Measurements from ENCODE around the gene TRPM3. TPM values are rescaled to one million over a fixed set of nuclear protein-coding genes. Genes with fewer than 3 reads are reported as not detected.

The TRPM3 gene
- total and polyA plus RNA-seq, 2 donors = 0.14 to 4.6 TPM

GRCh38 chr9:71115448-71115975 lies 5.9 kb downstream of the TRPM3 start:
- no peaks in the 10 kb centered on the region for H3K9me3 ChIP-seq (ENCODE audit: control insufficient read depth in 2 of 2, insufficient read depth in 1 of 2, low read length in 1 of 2)
- WGBS = 81% methylated on average over 3 of the region's 3 CpGs
- no peaks in the 10 kb centered on the region for H3K36me3 ChIP-seq (ENCODE audit: control insufficient read depth in 2 of 2, insufficient read depth in 2 of 2, low read length in 1 of 2)
- H3K27ac ChIP-seq (ENCODE audit: low read depth in 1 of 2, low read length in 1 of 2) = no peak overlapping the region
- no peak overlapping the region for H3K4me3 ChIP-seq (ENCODE audit: low read length in 2 of 2)
- no peak for DNase-seq (ENCODE audit: low read depth in 6 of 9, low spot score in 9 of 9)
- H3K4me1 ChIP-seq (ENCODE audit: control insufficient read depth in 2 of 2, insufficient read depth in 2 of 2, low read length in 2 of 2) = no peaks in the 10 kb centered on the region
- H3K27me3 ChIP-seq (ENCODE audit: control insufficient read depth in 2 of 2, insufficient read depth in 1 of 2, low read length in 1 of 2) = no peaks in the 10 kb centered on the region

- H3K4me1 ChIP-seq (ENCODE audit: control insufficient read depth in 2 of 2, insufficient read depth in 2 of 2, low read length in 2 of 2) = no peaks in the 10 kb centered on the region
- H3K36me3 ChIP-seq (ENCODE audit: control insufficient read depth in 2 of 2, insufficient read depth in 2 of 2, low read length in 1 of 2) = no peaks in the 10 kb centered on the region
- no peak for DNase-seq (ENCODE audit: low read depth in 6 of 9, low spot score in 9 of 9)
- no peaks in the 10 kb centered on the region for H3K27me3 ChIP-seq (ENCODE audit: control insufficient read depth in 2 of 2, insufficient read depth in 1 of 2, low read length in 1 of 2)
- no peak overlapping the region for H3K4me3 ChIP-seq (ENCODE audit: low read length in 2 of 2)
- H3K27ac ChIP-seq (ENCODE audit: low read depth in 1 of 2, low read length in 1 of 2) = no peak overlapping the region
- WGBS = 96% methylated on average over 1 of the region's 1 CpG
- no peaks in the 10 kb centered on the region for H3K9me3 ChIP-seq (ENCODE audit: control insufficient read depth in 2 of 2, insufficient read depth in 1 of 2, low read length in 1 of 2)
Measured at GRCh38 chr9:71112866-71113265, 8.6 kb downstream of the TRPM3 start.

GRCh38 chr9:71108937-71109336 lies 12.5 kb downstream of the TRPM3 start:
- Histone ChIP-seq H3K27ac (ENCODE audit: low read depth in 1 of 2, low read length in 1 of 2) (no peak overlapping the region), H3K4me1 (ENCODE audit: control insufficient read depth in 2 of 2, insufficient read depth in 2 of 2, low read length in 2 of 2) (no peaks in the 10 kb centered on the region), H3K27me3 (ENCODE audit: control insufficient read depth in 2 of 2, insufficient read depth in 1 of 2, low read length in 1 of 2) (no peaks in the 10 kb centered on the region), H3K4me3 (ENCODE audit: low read length in 2 of 2) (no peak overlapping the region), H3K9me3 (ENCODE audit: control insufficient read depth in 2 of 2, insufficient read depth in 1 of 2, low read length in 1 of 2) (no peaks in the 10 kb centered on the region), H3K36me3 (ENCODE audit: control insufficient read depth in 2 of 2, insufficient read depth in 2 of 2, low read length in 1 of 2) (no peaks in the 10 kb centered on the region)
- 81% methylated on average over 2 of the region's 2 CpGs for WGBS
- DNase-seq (ENCODE audit: low read depth in 6 of 9, low spot score in 9 of 9) = no peak

GRCh38 chr9:71106992-71107391 lies 14.4 kb downstream of the TRPM3 start:
- WGBS = 93% methylated on average over 5 of the region's 5 CpGs

GRCh38 chr9:71105192-71105591 lies 16.2 kb downstream of the TRPM3 start:
- no peak for DNase-seq (ENCODE audit: low read depth in 6 of 9, low spot score in 9 of 9)
- Histone ChIP-seq H3K36me3 (ENCODE audit: control insufficient read depth in 2 of 2, insufficient read depth in 2 of 2, low read length in 1 of 2) (no peaks in the 10 kb centered on the region), H3K27ac (ENCODE audit: low read depth in 1 of 2, low read length in 1 of 2) (no peak overlapping the region), H3K4me3 (ENCODE audit: low read length in 2 of 2) (no peak overlapping the region), H3K4me1 (ENCODE audit: control insufficient read depth in 2 of 2, insufficient read depth in 2 of 2, low read length in 2 of 2) (no peaks in the 10 kb centered on the region), H3K27me3 (ENCODE audit: control insufficient read depth in 2 of 2, insufficient read depth in 1 of 2, low read length in 1 of 2) (no peaks in the 10 kb centered on the region), H3K9me3 (ENCODE audit: control insufficient read depth in 2 of 2, insufficient read depth in 1 of 2, low read length in 1 of 2) (no peaks in the 10 kb centered on the region)
- WGBS = 83% methylated on average over 1 of the region's 1 CpG

More at GRCh38 chr9:71106992-71107391, 14.4 kb downstream of the TRPM3 start:
- H3K27ac ChIP-seq (ENCODE audit: low read depth in 1 of 2, low read length in 1 of 2) = no peak overlapping the region
- H3K4me3 ChIP-seq (ENCODE audit: low read length in 2 of 2) = no peak overlapping the region
- no peaks in the 10 kb centered on the region for H3K27me3 ChIP-seq (ENCODE audit: control insufficient read depth in 2 of 2, insufficient read depth in 1 of 2, low read length in 1 of 2)
- H3K9me3 ChIP-seq (ENCODE audit: control insufficient read depth in 2 of 2, insufficient read depth in 1 of 2, low read length in 1 of 2) = no peaks in the 10 kb centered on the region
- no peak for DNase-seq (ENCODE audit: low read depth in 6 of 9, low spot score in 9 of 9)
- no peaks in the 10 kb centered on the region for H3K4me1 ChIP-seq (ENCODE audit: control insufficient read depth in 2 of 2, insufficient read depth in 2 of 2, low read length in 2 of 2)
- no peaks in the 10 kb centered on the region for H3K36me3 ChIP-seq (ENCODE audit: control insufficient read depth in 2 of 2, insufficient read depth in 2 of 2, low read length in 1 of 2)

- H3K27me3 ChIP-seq (ENCODE audit: control insufficient read depth in 2 of 2, insufficient read depth in 1 of 2, low read length in 1 of 2) = no peaks in the 10 kb centered on the region
- H3K27ac ChIP-seq (ENCODE audit: low read depth in 1 of 2, low read length in 1 of 2) = no peak overlapping the region
- H3K4me3 ChIP-seq (ENCODE audit: low read length in 2 of 2) = no peak overlapping the region
- H3K36me3 ChIP-seq (ENCODE audit: control insufficient read depth in 2 of 2, insufficient read depth in 2 of 2, low read length in 1 of 2) = no peaks in the 10 kb centered on the region
- WGBS = 69% methylated on average over 2 of the region's 2 CpGs
- no peaks in the 10 kb centered on the region for H3K4me1 ChIP-seq (ENCODE audit: control insufficient read depth in 2 of 2, insufficient read depth in 2 of 2, low read length in 2 of 2)
- H3K9me3 ChIP-seq (ENCODE audit: control insufficient read depth in 2 of 2, insufficient read depth in 1 of 2, low read length in 1 of 2) = no peaks in the 10 kb centered on the region
- DNase-seq (ENCODE audit: low read depth in 6 of 9, low spot score in 9 of 9) = no peak
Measured at GRCh38 chr9:71098801-71099200, 22.6 kb downstream of the TRPM3 start.

GRCh38 chr9:71097671-71098070 lies 23.8 kb downstream of the TRPM3 start:
- Histone ChIP-seq H3K27ac (ENCODE audit: low read depth in 1 of 2, low read length in 1 of 2) (no peak overlapping the region), H3K36me3 (ENCODE audit: control insufficient read depth in 2 of 2, insufficient read depth in 2 of 2, low read length in 1 of 2) (no peaks in the 10 kb centered on the region), H3K9me3 (ENCODE audit: control insufficient read depth in 2 of 2, insufficient read depth in 1 of 2, low read length in 1 of 2) (no peaks in the 10 kb centered on the region), H3K4me1 (ENCODE audit: control insufficient read depth in 2 of 2, insufficient read depth in 2 of 2, low read length in 2 of 2) (no peaks in the 10 kb centered on the region), H3K27me3 (ENCODE audit: control insufficient read depth in 2 of 2, insufficient read depth in 1 of 2, low read length in 1 of 2) (no peaks in the 10 kb centered on the region), H3K4me3 (ENCODE audit: low read length in 2 of 2) (no peak overlapping the region)
- no peak for DNase-seq (ENCODE audit: low read depth in 6 of 9, low spot score in 9 of 9)

- H3K4me3 ChIP-seq (ENCODE audit: low read length in 2 of 2) = no peak overlapping the region
- H3K36me3 ChIP-seq (ENCODE audit: control insufficient read depth in 2 of 2, insufficient read depth in 2 of 2, low read length in 1 of 2) = no peaks in the 10 kb centered on the region
- H3K9me3 ChIP-seq (ENCODE audit: control insufficient read depth in 2 of 2, insufficient read depth in 1 of 2, low read length in 1 of 2) = no peaks in the 10 kb centered on the region
- H3K4me1 ChIP-seq (ENCODE audit: control insufficient read depth in 2 of 2, insufficient read depth in 2 of 2, low read length in 2 of 2) = no peaks in the 10 kb centered on the region
- H3K27me3 ChIP-seq (ENCODE audit: control insufficient read depth in 2 of 2, insufficient read depth in 1 of 2, low read length in 1 of 2) = no peaks in the 10 kb centered on the region
- H3K27ac ChIP-seq (ENCODE audit: low read depth in 1 of 2, low read length in 1 of 2) = no peak overlapping the region
- WGBS = 84% methylated on average over 5 of the region's 5 CpGs
- DNase-seq (ENCODE audit: low read depth in 6 of 9, low spot score in 9 of 9) = no peak
Measured at GRCh38 chr9:71096421-71097108, 24.9 kb downstream of the TRPM3 start.

- DNase-seq (ENCODE audit: low read depth in 6 of 9, low spot score in 9 of 9) = no peak
- Histone ChIP-seq H3K4me1 (ENCODE audit: control insufficient read depth in 2 of 2, insufficient read depth in 2 of 2, low read length in 2 of 2) (no peaks in the 10 kb centered on the region), H3K36me3 (ENCODE audit: control insufficient read depth in 2 of 2, insufficient read depth in 2 of 2, low read length in 1 of 2) (no peaks in the 10 kb centered on the region), H3K27me3 (ENCODE audit: control insufficient read depth in 2 of 2, insufficient read depth in 1 of 2, low read length in 1 of 2) (no peaks in the 10 kb centered on the region), H3K27ac (ENCODE audit: low read depth in 1 of 2, low read length in 1 of 2) (no peak overlapping the region), H3K4me3 (ENCODE audit: low read length in 2 of 2) (no peak overlapping the region), H3K9me3 (ENCODE audit: control insufficient read depth in 2 of 2, insufficient read depth in 1 of 2, low read length in 1 of 2) (no peaks in the 10 kb centered on the region)
- 92% methylated on average over 4 of the region's 4 CpGs for WGBS
Measured at GRCh38 chr9:71094708-71095251, 26.6 kb downstream of the TRPM3 start.
